Tibial nerve (tissue), 4 donors: ENCODE results near the gene FAM76B.

Experiments
- EP300 ChIP-seq, 2 donors: sonication (generic); formaldehyde crosslinking; IDR thresholded peaks; one replicate each; pipeline ENCODE4 v1.6.1; 2017; ENCODE audit warnings: antibody characterized with exemption in 2 of 2, mild to moderate bottlenecking in 1 of 2
- POLR2A ChIP-seq, 2 donors: fragments of 450-650 bp; IDR thresholded peaks; one replicate each; pipeline ENCODE4 v1.6.1; 2017; ENCODE audit warnings: antibody characterized with exemption in 2 of 2, mild to moderate bottlenecking in 2 of 2, moderate library complexity in 2 of 2
- TF ChIP-seq, protein P1 (sequence below), 5 experiments: fragments of 200-600 bp in 3 of 5; fragments of 450-650 bp in 2 of 5; sonication (generic) in 3 of 5; IDR thresholded peaks; one replicate each; pipeline ENCODE4 v1.5.1; 2016 to 2019; ENCODE audit warnings: antibody characterized with exemption in 5 of 5, mild to moderate bottlenecking in 3 of 5, moderate library complexity in 2 of 5

DNA sequence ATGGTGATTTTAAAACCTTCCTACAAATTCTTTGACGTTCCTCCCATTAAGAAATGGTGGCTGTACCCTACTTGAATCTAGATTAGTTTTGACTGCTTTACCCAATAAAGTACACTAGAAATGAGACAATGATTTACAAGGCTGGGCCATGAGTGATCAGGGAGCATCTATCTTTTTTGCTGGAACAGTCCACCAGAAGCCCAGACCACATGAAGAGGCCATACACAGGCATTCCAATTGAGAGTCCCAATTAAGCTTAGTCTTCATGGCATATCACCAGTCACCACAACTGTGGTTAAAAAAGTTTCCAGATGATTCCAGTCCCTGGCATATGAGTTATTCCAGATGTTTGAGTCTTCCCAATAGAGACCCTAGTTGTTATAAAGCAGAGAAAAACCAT, 39.5 kb downstream of the FAM76B start:
- TF ChIP-seq, protein P1, sequence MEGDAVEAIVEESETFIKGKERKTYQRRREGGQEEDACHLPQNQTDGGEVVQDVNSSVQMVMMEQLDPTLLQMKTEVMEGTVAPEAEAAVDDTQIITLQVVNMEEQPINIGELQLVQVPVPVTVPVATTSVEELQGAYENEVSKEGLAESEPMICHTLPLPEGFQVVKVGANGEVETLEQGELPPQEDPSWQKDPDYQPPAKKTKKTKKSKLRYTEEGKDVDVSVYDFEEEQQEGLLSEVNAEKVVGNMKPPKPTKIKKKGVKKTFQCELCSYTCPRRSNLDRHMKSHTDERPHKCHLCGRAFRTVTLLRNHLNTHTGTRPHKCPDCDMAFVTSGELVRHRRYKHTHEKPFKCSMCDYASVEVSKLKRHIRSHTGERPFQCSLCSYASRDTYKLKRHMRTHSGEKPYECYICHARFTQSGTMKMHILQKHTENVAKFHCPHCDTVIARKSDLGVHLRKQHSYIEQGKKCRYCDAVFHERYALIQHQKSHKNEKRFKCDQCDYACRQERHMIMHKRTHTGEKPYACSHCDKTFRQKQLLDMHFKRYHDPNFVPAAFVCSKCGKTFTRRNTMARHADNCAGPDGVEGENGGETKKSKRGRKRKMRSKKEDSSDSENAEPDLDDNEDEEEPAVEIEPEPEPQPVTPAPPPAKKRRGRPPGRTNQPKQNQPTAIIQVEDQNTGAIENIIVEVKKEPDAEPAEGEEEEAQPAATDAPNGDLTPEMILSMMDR (IDR thresholded peaks at IDR 0.05), result no peak
- TF ChIP-seq POLR2A (IDR thresholded peaks at IDR 0.05), result no peak
- TF ChIP-seq EP300 (IDR thresholded peaks at IDR 0.05), result no peak
